ENCODE results near the gene LRRC63.

- TF ChIP-seq GATA2 (CRISPR knock-in tag; IDR thresholded peaks at IDR 0.05), result no peak
- TF ChIP-seq CTCF (IDR thresholded peaks at IDR 0.05), result no peak
- TF ChIP-seq YY1 (IDR thresholded peaks at IDR 0.05; ENCODE audit: low read depth), result no peak
- TF ChIP-seq TEAD4 (IDR thresholded peaks at IDR 0.05; ENCODE audit: borderline replicate concordance, insufficient read depth), result no peak
- no peak for TF ChIP-seq REST (IDR thresholded peaks at IDR 0.05; ENCODE audit: low read depth, low read length)
- no peak for TF ChIP-seq EP300 (IDR thresholded peaks at IDR 0.05; ENCODE audit: borderline replicate concordance in 1 of 2, low read depth in 1 of 2, low read length in 1 of 2)
- no peak for TF ChIP-seq SIN3A (IDR thresholded peaks at IDR 0.05; ENCODE audit: borderline replicate concordance, low read depth, low read length)
- TF ChIP-seq POLR2AphosphoS5 (IDR thresholded peaks at IDR 0.05; ENCODE audit: low read depth, low read length), result no peak
- no peak for TF ChIP-seq PBX3 (IDR thresholded peaks at IDR 0.05)
- TF ChIP-seq GABPA (IDR thresholded peaks at IDR 0.05; ENCODE audit: low read depth), result no peak
- no peak for TF ChIP-seq MAX (IDR thresholded peaks at IDR 0.05; ENCODE audit: low read depth)
Observed at GRCh38 chr13:46192412-46192811, 19.3 kb upstream of the LRRC63 start.
